ENCODE data around the gene SMAP1.
"Not testable (repeated sequence)": the region's sequence is repeated elsewhere in the genome, so short reads cannot be mapped to it uniquely, and the experiment has no call there.

The SMAP1 gene

DNA sequence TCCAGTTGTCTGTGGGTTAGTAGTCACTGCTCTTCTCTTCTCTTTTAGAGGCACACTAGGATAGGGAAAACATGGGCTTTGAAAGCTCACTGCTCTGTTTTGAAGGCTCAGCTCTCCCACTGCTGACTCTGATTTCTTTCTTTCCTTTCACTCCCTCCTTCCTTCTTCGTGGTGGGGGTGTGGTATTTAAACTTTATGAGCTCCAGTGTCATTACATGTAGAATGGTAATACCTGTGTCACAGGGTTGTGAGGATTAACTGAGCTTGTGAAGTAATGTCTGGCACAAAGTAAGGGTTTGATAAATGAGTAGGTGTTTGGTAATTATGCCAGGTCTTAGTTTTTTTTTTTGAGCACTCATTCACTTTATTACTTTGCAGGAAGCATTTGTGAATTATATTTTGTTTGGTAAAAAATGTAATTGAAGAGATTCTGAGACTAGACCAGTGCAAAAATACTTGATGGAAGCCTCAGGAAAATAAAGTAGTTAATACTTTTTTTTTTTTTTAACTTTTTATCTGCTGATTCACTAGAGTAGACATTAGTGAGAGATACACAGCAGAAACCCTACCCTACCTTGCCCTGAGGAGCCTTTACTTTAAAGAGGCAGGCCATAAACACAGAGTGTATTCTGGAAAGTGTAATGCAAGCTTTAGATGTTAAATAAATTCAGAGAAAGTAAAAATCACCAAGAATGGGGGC lies 17.3 kb downstream of the SMAP1 start:
- no peak for DNase-seq (ENCODE audit: low spot score)

DNA sequence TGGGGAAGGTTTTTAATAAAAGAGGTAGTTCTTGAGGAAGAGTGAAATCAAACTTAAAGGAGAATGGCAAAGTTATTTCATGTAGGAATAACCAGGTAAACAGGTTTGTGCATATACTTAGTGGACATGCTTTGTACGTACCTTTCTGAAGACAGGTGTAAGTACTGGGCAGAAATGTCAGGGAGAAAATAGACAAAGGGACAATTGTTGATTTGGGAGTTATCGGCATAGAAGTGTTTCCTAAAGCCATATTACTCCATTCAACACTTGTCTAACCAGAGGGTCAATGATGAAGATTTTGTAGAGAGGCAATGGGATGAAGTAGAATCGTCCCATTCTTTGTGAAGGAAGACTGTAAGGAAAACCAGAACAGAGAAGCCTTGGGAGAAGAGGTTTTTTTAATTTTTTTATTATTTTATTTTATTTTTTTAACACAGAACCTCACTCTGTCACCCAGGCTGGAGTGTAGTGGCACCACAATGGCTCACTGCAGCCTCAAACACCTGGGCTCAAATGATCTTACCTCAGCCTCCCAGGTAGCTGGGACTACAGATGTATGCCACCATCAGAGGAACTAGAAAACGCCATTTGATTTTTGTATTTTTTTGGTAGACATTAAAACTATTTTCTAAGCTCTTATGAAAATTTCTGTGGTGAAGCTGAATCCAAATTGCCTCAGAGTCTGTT lies 18.0 kb downstream of the SMAP1 start:
- DNase-seq (ENCODE audit: low spot score): no peak

DNA sequence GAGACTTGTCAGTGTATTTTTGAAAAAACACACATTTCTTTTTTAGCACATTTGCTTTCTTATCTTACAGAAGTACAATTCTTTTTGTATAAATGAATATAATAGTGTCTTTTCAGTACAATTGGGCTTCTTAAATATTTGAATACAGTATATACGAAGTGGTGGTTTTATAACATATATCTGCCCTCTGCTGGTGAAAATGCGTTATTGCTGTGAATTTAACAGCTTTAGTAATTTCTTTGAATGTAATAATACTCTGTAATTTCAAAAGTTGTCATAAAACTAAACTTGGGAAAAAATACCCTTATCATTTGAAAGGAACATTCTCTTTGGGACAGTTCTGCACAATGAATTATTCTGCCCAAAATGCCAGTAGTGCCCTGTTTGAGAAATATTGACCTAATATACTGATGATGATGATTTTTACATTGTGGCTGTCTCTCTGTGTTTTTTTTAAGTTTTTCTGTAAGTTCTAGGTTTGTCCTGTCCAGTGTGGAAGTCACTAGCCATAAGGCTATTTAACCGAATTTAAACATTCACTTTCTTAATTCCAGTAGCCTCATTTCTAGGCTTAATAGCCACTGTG lies 19.0 kb downstream of the SMAP1 start:
- DNase-seq (ENCODE audit: low spot score): peak; percentile 15

DNA sequence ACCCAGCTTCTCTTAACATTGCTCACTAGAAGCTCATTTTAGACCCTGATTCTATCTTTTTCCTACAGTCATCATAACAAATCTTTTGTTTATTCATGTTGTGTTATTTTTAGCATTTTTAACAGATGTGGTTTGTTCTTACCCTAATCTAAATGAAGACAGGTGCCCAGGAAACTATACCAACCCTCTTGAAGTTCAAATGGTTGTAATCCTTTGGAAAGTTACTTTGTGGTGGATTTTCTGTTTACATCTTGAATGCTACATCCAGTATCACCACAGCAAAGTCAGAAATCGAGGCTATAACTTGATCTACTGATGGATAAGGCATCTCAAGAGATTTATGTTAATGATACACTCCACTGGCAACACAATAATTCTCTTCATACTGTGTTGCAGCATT lies 26.2 kb downstream of the SMAP1 start:
- no peak for DNase-seq (ENCODE audit: low spot score)

DNA sequence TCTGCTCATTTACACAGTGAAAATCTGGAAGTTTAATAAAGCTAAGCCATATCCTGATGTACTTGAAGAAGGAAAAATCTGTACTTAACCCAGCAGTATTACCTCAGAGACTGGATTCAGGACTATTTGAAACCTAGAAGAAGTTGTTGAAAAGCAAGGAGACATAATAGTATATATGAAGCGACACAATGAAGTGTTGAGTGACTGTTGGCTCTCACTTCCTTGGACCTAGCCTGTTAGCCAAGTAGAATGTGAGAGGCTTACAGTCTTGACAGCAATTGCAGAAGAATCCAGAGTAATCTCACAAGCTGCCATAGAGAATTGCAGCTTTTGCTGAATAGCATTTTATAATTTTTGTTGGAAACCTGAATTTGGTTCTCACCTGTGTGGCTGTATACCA lies 26.7 kb downstream of the SMAP1 start:
- no peak for DNase-seq (ENCODE audit: low spot score)

DNA sequence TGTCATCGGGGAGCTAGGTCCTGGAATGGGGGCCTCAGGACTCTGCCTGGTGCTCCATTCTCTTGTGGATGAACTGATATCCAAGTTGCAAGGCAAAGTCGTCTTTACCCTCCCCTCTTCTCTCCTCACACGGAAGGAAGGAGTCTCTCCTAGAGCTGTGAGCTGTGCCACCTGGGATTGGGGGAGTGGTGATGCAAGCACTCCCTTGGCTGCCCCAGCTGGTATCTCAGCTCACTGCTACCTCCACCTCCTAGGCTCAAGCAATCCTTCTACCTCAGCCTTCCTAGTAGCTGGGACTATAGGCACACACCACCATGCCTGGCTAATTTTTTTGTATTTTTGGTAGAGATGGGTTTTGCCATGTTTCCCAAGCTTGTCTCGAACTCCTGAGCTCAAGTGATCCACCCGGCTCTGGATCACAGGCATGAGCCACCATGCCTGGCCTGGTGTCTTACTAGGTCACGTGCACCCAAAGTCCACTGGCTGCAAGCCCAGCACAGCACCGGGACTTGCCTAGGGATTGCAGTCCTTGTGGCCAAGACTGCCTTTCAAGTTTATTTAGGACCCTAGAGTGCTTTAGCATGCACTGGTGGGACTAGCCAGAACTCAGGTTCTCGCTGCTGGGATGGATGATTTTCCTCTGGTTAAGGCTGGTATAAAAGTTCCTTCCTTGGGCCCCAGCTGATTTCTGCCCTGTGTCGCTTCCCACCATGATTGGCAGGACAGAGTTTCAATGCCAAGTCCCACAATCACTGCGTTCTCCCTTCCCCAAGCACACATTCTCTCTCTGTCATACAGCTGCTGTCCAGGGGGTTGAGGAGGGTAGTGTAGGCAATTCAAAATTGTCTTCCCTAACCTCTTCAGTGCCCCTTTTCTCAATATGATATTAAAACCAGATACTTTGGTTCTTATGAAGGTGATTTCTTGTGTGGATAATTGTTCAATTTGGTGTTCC lies 33.5 kb downstream of the SMAP1 start:
- DNase-seq (ENCODE audit: low spot score): no peak

DNA sequence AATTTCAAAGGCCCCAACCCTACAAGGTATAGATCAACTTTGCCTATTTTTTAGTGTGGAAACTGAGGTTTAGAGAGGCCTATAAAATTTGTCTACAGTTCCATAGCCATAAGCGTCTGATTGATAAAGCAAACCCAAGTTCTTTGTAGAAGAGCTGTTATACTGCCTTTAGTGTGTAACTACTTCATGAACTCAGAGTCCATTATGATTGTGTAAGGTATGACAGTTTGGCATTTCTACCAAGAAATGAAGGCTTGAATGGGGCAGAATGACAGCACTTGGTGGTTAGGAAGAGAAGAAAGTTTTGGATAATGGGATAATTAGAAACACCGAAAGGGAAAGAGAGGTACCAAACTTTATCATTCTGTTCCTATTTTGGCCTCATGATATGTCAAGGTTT lies 38.1 kb downstream of the SMAP1 start:
- DNase-seq (ENCODE audit: low spot score): no peak

DNA sequence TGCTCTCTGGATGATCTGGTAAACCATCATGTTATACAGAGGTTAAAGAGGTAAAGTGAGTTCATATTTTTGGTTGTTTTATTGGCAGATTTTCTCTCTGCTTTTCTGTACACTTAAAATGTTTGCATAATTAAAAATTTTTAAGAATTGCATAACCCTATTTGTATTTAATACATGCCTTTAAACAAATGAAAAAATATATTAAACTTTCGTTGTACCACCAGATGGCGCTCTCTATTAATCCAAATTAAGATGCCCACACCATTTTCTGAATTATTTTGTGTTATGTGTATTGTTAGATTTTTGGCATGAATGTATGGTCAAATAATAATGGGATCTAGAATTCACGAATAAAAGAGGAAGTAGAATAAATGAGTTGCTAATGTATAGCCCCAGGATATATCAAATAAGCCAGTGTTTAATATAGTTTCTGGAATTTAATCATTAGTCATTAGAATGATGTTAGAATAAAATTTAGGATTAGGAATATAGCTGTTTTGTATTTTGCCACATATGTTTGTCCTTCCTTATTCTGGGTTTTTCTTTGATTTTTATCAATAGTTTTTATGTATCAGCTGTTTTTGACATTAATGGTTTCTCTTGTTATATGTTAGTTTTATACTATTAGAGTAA lies 38.9 kb downstream of the SMAP1 start:
- peak; percentile 5 for DNase-seq (ENCODE audit: low spot score)

DNA sequence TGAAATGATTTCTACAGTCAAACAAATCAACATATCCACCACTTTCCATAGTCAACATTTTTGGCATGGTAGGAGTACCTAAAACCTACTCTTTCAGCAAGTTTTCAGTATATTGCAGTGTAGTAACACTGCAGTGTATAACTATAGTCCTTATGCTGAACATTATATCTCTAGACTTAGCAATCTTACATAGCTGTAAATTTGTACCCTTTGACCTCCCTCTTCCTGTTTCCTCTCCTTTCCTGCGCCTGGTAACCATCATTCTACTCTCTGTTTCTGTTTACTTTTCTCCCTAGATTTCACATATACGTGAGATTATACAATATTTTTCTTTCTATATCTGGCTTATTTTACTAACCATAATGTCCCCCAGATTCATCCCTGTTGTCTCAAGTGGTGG lies 40.2 kb downstream of the SMAP1 start:
- DNase-seq (ENCODE audit: low spot score): no peak

DNA sequence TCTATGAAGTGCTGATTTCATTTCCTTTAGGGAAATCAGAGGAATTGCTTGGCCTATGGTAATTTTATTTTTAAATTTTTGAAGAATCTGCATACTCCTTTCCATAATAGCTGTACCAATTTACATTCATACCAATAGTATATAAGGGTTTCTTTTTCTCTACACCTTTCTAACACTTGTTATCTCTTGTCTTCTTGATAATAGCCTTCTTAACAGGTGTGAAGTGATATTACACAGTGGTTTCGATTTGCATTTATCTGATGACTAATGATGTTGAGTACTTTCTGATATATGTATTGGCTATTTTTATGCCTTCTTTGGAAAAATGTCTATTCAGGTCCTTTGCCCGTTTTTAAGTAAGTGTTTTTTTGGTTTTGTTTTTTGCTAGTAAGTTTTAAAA lies 40.8 kb downstream of the SMAP1 start:
- DNase-seq (ENCODE audit: low spot score): no peak

DNA sequence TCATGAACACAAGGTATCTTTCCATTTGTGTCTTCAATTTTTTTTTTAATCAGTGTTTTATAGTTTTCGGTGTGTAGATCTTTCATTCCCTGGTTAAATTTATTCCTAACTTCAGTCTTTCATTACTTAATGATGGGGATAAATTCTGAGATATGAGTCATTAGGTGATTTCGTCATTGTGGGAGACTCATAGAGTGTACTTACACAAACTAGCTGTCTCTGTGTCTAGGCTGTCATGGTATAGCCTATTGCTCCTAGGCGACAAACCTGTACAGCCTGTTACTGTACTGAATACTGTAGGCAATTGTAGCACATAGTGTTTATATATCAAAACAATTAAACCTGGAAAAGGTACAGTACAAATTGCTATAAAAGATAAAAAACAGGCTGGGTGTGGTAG lies 42.1 kb downstream of the SMAP1 start:
- DNase-seq (ENCODE audit: low spot score): no peak

DNA sequence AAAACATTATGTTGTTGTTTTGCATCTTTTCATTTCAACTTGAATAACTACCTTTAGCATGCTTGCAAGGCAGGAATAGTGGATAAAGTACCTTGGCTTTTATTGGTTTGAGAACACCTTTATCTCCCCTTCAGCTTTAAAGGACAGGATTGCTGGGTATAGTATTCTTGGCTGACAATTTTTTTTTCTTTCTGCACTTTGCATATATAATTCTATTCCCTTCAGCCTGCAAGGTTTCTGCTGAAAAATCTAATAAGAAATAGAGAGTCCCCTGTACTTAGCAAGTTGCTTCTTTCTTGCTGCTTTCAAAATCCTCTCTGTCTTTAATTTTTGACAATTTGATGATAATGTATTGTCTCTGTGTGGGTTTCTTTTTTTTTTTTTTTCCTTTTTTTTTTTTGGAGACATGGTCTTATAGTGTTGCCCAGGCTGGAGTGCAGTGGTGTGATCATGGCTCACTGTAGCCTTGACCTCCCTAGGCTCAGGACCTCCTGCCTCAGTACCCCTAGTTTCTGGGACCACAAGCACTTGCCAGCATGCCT lies 47.1 kb downstream of the SMAP1 start:
- DNase-seq (ENCODE audit: low spot score): no peak

DNA sequence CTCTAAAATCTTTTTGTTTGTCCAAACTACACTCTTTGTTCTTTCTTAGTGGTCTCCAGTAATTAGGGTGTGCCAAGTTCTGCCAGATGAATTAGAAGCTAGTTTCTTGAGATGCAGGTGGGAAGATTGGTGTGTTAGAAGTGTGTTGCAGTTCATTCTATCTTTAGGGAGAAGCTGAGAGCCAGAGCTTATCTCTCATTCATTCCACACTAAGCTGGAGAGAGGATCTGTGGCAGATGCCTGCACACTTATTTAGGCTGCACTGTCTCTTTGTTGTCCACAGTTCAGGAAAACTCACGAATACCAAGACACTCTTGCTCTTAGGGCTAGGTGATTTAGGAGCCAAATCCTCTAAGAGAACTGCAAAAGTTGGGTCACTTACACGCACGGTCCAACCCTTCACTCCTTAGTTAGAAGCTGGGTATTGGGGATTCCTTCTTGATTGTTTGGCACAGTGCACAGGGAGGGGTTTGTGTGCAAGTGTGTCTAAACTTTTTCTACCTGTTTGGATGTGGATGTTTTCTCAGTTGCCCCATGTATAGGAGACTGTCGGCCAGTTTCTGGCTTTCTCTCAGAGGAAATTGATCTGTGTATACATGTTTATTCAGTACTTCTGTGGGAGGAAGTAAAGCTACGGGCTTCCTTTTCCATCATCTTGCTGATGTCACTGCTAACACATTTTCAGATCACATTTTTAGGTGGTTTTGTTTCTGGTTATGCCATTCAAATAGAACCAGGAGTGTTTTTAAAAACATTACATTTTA lies 49.5 kb downstream of the SMAP1 start:
- no peak for DNase-seq (ENCODE audit: low spot score)

DNA sequence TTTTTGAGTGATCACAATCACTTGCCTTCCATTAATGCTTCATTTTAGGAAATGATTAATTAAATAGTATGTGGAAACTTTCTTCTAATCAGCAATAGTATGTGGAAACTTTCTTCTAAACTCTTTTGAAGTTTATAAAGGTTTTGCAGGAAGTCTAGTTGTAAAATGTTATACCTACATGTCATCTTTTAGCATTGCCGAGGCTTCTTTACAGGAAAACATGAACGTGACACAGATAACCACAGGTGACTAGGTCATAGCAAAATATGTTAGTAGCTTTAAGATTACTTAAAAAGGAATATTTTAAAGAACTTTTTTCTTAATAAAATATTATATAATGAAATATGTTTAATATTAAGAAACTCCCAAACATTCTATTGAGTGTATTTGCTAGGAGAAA lies 56.8 kb downstream of the SMAP1 start:
- DNase-seq (ENCODE audit: low spot score): no peak

DNA sequence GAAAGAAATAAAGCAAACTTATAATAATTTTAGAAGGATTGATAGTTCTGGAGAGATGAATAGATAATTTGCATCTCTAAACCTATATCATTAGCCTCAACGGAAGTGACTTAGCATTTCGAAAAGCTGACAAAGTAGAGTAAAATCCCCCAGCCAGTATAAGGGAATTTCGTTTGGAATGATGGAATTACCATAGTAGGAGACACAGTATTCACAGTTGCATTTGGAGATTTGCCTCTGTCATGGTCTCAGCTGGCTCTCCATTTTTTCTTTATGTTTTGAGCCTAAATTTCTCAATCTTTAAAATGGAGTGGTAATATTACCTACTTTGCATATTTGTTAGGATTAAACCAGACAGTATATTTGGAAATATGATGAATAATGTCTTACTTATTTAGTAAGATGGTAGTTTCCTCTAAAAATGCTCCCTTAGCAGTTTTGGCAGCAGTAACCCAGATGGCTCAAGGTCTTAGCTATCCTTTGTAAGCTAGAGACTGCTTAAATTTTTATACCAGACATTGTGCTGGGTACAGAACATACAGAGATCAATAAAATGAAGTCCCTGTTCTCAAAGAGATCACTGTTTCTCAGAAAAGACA lies 58.2 kb downstream of the SMAP1 start:
- DNase-seq (ENCODE audit: low spot score): no peak

DNA sequence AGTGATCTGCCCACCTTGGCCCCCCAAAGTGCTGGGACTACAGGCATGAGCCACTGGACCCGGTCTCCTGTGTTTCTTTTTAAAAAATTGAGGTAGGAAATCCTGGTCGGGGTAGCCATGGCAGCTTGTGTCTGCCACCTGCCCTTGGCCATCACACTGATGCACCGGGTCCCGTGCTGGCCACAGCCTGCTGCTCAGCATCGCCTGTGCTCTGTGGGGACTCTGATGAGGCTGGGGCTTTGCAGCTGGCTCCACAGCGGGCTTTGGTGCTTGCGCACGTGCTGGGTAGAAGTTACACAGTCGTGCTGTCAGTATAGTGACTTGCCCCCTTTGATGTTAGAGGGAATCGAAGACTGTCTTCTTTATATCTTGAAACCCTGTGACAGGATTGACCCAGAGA lies 66.7 kb downstream of the SMAP1 start:
- DNase-seq (ENCODE audit: low spot score): no peak

DNA sequence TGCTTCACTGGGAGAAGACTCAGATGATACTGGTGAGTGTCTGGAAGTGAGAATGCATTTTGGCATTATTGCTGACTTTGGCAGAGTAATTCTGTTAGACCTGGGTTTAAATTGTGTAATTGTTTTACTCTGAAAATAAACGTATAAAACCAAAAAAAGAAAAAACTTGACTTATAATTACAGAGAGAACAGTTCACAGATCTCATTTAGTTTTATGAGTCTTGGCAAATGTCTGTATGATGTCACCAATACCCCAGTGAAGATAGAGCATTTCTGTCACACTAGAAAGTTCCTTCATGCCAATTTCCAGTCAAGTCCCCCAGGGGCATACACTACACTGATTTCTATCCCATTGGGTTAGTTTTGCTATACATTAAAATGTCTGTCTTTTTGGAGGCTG lies 67.3 kb downstream of the SMAP1 start:
- DNase-seq (ENCODE audit: low spot score): no peak

DNA sequence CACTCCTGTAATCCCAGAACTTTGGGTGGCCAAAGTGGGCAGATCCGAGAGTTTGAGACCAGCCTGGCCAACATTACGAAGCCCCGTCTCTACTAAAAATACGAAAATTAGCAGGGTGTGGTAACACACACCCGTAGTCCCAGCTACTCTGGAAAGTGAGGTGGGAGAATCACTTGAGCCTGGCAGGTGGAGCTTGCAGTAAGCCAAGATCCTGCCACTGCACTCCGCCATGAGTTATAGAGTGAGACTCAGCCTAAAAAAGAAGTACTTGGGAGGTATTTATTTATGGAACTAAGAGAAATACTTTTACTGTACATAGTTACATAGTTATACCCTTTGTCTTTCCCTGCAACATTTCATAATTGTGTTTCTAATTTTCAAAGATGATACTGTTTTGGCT lies 67.8 kb downstream of the SMAP1 start:
- no peak for DNase-seq (ENCODE audit: low spot score)

DNA sequence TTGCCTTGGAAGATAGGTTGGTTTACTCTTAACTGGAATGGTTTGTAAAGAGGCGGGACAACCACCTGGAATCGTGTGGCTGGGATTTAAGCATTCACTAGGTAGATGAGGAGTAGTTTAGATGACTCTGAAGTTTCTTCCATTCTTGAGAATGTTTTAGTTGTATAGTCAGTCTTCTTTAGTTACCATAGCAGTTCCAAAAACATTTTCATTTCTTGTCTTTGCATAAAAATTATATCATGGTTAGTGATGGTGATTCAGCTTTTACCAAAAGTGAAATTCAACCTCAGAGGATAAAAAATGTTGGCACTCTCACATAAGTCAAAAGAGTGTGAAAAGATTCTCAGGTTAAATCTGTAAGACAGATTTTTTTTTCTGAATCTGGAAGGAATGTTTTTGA lies 70.3 kb downstream of the SMAP1 start:
- no peak for DNase-seq (ENCODE audit: low spot score)

DNA sequence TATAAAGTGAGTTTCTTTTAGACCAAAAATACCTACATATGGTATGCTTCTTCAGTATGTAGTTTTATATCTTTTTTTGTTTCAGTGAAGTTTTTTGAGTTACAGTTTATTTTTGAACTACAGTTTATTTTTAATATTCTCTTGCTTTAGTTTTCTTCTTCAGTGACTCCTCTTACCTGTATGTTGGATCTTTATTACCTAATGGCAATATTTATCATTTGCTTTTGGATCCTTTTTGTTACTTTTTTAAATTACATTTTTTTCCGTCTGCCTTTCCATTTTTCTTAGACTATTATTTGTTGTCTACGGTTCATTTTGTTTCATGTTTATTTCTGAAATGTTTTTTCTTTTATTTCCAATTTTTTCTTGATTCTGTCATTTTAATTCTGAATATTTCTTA lies 71.9 kb downstream of the SMAP1 start:
- DNase-seq (ENCODE audit: low spot score): no peak

DNA sequence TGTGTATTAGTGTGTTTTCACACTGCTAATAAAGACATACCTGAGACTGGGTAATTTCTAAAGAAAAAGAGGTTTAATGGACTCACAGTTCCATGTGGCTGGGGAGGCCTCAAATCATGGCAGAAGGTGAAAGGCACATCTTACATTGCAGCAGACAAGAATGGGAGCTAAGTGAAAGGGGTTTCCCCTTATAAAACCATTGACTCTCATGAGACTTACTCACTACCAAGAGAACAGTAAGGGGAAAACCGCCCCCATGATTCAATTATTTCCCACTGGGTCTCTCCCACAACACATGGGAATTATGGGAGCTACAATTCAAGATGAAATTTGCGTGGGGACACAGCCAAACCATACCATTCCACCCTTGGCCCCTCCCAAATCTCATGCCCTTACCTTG lies 73.1 kb downstream of the SMAP1 start:
- DNase-seq (ENCODE audit: low spot score): not testable (repeated sequence)
